Neural cell (in vitro differentiated cells): ENCODE measurements around the gene ECI2. TPM values are rescaled to one million over a fixed set of nuclear protein-coding genes. Genes with fewer than 3 reads are reported as not detected.

Experiments used
- H2AFZ ChIP-seq: fragments of 200-600, 300-800 bp; sonication (generic), shearing (Covaris generic); 2 replicates; pipeline ENCODE4 v1.6.0; 2014; ENCODE audit warnings: low read depth, mild to moderate bottlenecking, antibody characterized with exemption, low read length, moderate library complexity
- H3F3A ChIP-seq: fragments of 200-600 bp; shearing (Covaris generic); 2 replicates; pipeline ENCODE4 v1.6.1; 2016; ENCODE audit warnings: mild to moderate bottlenecking, moderate library complexity, mixed read lengths, antibody characterized with exemption, low read length; ENCODE audit not compliant: insufficient read depth, poor library complexity, severe bottlenecking
- H3K27ac ChIP-seq: fragments of 200-600, 300-800 bp; sonication (generic), shearing (Covaris generic); 2 replicates; pipeline ENCODE4 v1.5.1; 2014; ENCODE audit warnings: mild to moderate bottlenecking, low read length, moderate library complexity
- H3K27me3 ChIP-seq: fragments of 300-800, 200-600 bp; sonication (generic), shearing (Covaris generic); 2 replicates; pipeline ENCODE4 v1.6.0; 2014; ENCODE audit warnings: mild to moderate bottlenecking, low read depth, low read length, moderate library complexity; ENCODE audit not compliant: insufficient read depth
- H3K36me3 ChIP-seq: fragments of 300-800, 200-600 bp; sonication (generic), shearing (Covaris generic); 2 replicates; pipeline ENCODE4 v1.5.1; 2014; ENCODE audit warnings: mild to moderate bottlenecking, antibody characterized with exemption, low read length, moderate library complexity; ENCODE audit not compliant: insufficient read depth
- H3K4me2 ChIP-seq: fragments of 300-800, 200-600 bp; sonication (generic), shearing (Covaris generic); 2 replicates; pipeline ENCODE4 v1.6.0; 2014; ENCODE audit warnings: mild to moderate bottlenecking, low read length
- H3K4me3 ChIP-seq: fragments of 300-800, 200-600 bp; sonication (generic), shearing (Covaris generic); 2 replicates; pipeline ENCODE4 v1.5.1; 2014; ENCODE audit warnings: mild to moderate bottlenecking, low read length, moderate library complexity
- H3K79me2 ChIP-seq: fragments of 200-600 bp; shearing (Covaris generic); replicated peaks from 2 replicates; pipeline ENCODE4 v1.6.0; 2014; ENCODE audit warnings: mild to moderate bottlenecking, low read length, moderate library complexity; ENCODE audit not compliant: insufficient read depth
- H3K9ac ChIP-seq: fragments of 300-800, 200-600 bp; sonication (generic), shearing (Covaris generic); 2 replicates; pipeline ENCODE4 v1.6.1; 2016; ENCODE audit warnings: mild to moderate bottlenecking, low read length, mixed read lengths
- H3K9me2 ChIP-seq: fragments of 200-600 bp; shearing (Covaris generic); 2 replicates; pipeline ENCODE4 v1.6.1; 2016; ENCODE audit warnings: mild to moderate bottlenecking, low read length, mixed read lengths; ENCODE audit not compliant: insufficient read depth
- H3K9me3 ChIP-seq: fragments of 200-600, 300-800 bp; sonication (generic), shearing (Covaris generic); 2 replicates; pipeline ENCODE4 v1.6.1; 2016; ENCODE audit warnings: mild to moderate bottlenecking, mixed run types, low read length, moderate library complexity, mixed read lengths
- H4K20me1 ChIP-seq: fragments of 200-600 bp; shearing (Covaris generic); 2 replicates; pipeline ENCODE4 v1.6.1; 2016; ENCODE audit warnings: mild to moderate bottlenecking, mixed run types; ENCODE audit not compliant: insufficient read depth
- EP300 ChIP-seq: fragments of 450-650 bp; conservative IDR thresholded peaks from 2 replicates; pipeline ENCODE4 v1.6.1; 2014; ENCODE audit warnings: antibody characterized with exemption, mild to moderate bottlenecking, moderate library complexity; ENCODE audit not compliant: poor library complexity, severe bottlenecking
- EZH2 ChIP-seq: fragments of 200-600, 300-800 bp; shearing (Covaris generic), sonication (generic); IDR thresholded peaks from 2 replicates; pipeline ENCODE4 v1.6.1; 2014; ENCODE audit warnings: antibody characterized with exemption, low read length, borderline replicate concordance, mild to moderate bottlenecking; ENCODE audit not compliant: insufficient read depth, poor library complexity, severe bottlenecking
- MXI1 ChIP-seq: fragments of 450-650 bp; conservative IDR thresholded peaks from 2 replicates; pipeline ENCODE4 v1.6.1; 2014; ENCODE audit warnings: antibody characterized with exemption, mild to moderate bottlenecking; ENCODE audit not compliant: poor library complexity, severe bottlenecking
- POLR2AphosphoS5 ChIP-seq: IDR thresholded peaks from 2 replicates; pipeline ENCODE4 v1.6.1; 2012
- RAD21 ChIP-seq: fragments of 450-650 bp; conservative IDR thresholded peaks from 2 replicates; pipeline ENCODE4 v1.6.1; 2014; ENCODE audit warnings: antibody characterized with exemption, mild to moderate bottlenecking, moderate library complexity
- SMC3 ChIP-seq: fragments of 450-650 bp; conservative IDR thresholded peaks from 2 replicates; pipeline ENCODE4 v1.6.1; 2014; ENCODE audit warnings: antibody characterized with exemption, mild to moderate bottlenecking, moderate library complexity; ENCODE audit not compliant: poor library complexity
- TAF1 ChIP-seq: IDR thresholded peaks from 2 replicates; pipeline ENCODE4 v1.6.1; 2012; ENCODE audit warnings: low read depth
- polyA plus RNA-seq: library from polyadenylated mRNA; depleted of rRNA; stranded (reverse); fragments of >200 nt; gene quantifications from 2 replicates; pipeline ENCODE4 v1.2.3, GENCODE V29; 2014
- TF ChIP-seq, protein P1 (sequence below): fragments of 450-650 bp; IDR thresholded peaks from 2 replicates; pipeline ENCODE4 v1.5.1; 2014; ENCODE audit warnings: antibody characterized with exemption, mild to moderate bottlenecking, moderate library complexity; ENCODE audit not compliant: poor library complexity, severe bottlenecking
- TF ChIP-seq, protein P2 (sequence below): IDR thresholded peaks from 2 replicates; pipeline ENCODE4 v1.6.1; 2012; ENCODE audit warnings: borderline replicate concordance

The ECI2 gene
- polyA plus RNA-seq, 1 donor from 2014 or later: 27.5 TPM

DNA sequence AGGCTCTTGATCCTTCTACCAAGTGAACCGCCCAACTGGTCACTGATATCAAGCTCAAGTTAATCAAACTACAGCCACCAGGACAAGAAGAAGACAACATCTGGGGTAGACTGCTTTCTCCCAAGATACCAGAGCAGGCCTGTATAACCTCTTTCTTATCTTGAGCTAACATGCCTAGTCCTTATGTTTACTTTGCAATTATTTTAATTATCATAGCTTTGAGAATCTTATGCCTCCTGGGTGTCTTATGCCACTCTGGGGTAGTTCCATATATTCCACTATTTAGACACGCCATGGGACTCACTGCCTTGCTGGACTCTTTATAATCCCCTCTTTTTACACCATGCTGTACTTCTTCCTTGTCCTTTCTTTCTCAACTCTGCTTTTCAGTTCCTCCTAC is 41.5 kb upstream of the ECI2 start:
- H3K27ac ChIP-seq: no peak overlapping the region
- H3K27me3 ChIP-seq: no peaks in the 10 kb centered on the region
- no peak overlapping the region for H2AFZ ChIP-seq

DNA sequence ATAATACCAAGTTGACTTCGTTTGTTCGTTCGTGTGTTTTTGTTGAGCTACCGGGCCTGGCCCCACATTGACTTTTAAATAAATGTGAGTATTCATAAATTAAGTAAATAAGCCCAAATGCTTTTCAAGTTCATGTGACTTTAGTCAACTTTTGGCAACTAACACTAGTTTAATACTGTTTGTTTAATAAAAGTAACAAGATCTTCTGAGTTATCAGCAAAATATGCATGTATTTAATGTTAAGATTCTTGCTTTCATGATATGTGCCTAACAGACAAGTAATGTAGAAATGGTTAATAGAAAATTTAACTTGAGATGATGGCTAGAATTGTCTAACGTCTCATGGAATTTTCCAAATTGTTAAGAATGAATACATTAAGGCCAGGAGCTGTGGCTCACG is 38.7 kb upstream of the ECI2 start:
- no peaks in the 10 kb centered on the region for H4K20me1 ChIP-seq
- no peaks in the 10 kb centered on the region for H3F3A ChIP-seq
- H3K79me2 ChIP-seq: no peaks in the 10 kb centered on the region
- H3K9me3 ChIP-seq: no peaks in the 10 kb centered on the region
- no peak overlapping the region for H3K9ac ChIP-seq
- H3K4me2 ChIP-seq: no peak overlapping the region
- H3K9me2 ChIP-seq: no peaks in the 10 kb centered on the region
- TF ChIP-seq MXI1: no peak
- TF ChIP-seq EZH2: no peak
- TF ChIP-seq EP300: no peak
- TF ChIP-seq POLR2AphosphoS5: no peak
- TF ChIP-seq TAF1: no peak
- no peak overlapping the region for H3K27ac ChIP-seq
- no peak overlapping the region for H2AFZ ChIP-seq
- no peaks in the 10 kb centered on the region for H3K36me3 ChIP-seq
- H3K4me3 ChIP-seq: no peak overlapping the region
- H3K27me3 ChIP-seq: no peaks in the 10 kb centered on the region

More for the DNA sequence above, 41.5 kb upstream of the ECI2 start:
- no peaks in the 10 kb centered on the region for H4K20me1 ChIP-seq
- no peaks in the 10 kb centered on the region for H3K9me3 ChIP-seq
- no peaks in the 10 kb centered on the region for H3K9me2 ChIP-seq
- no peaks in the 10 kb centered on the region for H3K36me3 ChIP-seq
- no peaks in the 10 kb centered on the region for H3K79me2 ChIP-seq
- no peaks in the 10 kb centered on the region for H3F3A ChIP-seq
- H3K9ac ChIP-seq: no peak overlapping the region
- no peak overlapping the region for H3K4me3 ChIP-seq
- TF ChIP-seq MXI1 (no peak), EZH2 (no peak), POLR2AphosphoS5 (no peak), TAF1 (no peak), RAD21 (no peak), SMC3 (no peak), EP300 (no peak)
- TF ChIP-seq, protein P1, sequence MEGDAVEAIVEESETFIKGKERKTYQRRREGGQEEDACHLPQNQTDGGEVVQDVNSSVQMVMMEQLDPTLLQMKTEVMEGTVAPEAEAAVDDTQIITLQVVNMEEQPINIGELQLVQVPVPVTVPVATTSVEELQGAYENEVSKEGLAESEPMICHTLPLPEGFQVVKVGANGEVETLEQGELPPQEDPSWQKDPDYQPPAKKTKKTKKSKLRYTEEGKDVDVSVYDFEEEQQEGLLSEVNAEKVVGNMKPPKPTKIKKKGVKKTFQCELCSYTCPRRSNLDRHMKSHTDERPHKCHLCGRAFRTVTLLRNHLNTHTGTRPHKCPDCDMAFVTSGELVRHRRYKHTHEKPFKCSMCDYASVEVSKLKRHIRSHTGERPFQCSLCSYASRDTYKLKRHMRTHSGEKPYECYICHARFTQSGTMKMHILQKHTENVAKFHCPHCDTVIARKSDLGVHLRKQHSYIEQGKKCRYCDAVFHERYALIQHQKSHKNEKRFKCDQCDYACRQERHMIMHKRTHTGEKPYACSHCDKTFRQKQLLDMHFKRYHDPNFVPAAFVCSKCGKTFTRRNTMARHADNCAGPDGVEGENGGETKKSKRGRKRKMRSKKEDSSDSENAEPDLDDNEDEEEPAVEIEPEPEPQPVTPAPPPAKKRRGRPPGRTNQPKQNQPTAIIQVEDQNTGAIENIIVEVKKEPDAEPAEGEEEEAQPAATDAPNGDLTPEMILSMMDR: no peak
- TF ChIP-seq, protein P2, sequence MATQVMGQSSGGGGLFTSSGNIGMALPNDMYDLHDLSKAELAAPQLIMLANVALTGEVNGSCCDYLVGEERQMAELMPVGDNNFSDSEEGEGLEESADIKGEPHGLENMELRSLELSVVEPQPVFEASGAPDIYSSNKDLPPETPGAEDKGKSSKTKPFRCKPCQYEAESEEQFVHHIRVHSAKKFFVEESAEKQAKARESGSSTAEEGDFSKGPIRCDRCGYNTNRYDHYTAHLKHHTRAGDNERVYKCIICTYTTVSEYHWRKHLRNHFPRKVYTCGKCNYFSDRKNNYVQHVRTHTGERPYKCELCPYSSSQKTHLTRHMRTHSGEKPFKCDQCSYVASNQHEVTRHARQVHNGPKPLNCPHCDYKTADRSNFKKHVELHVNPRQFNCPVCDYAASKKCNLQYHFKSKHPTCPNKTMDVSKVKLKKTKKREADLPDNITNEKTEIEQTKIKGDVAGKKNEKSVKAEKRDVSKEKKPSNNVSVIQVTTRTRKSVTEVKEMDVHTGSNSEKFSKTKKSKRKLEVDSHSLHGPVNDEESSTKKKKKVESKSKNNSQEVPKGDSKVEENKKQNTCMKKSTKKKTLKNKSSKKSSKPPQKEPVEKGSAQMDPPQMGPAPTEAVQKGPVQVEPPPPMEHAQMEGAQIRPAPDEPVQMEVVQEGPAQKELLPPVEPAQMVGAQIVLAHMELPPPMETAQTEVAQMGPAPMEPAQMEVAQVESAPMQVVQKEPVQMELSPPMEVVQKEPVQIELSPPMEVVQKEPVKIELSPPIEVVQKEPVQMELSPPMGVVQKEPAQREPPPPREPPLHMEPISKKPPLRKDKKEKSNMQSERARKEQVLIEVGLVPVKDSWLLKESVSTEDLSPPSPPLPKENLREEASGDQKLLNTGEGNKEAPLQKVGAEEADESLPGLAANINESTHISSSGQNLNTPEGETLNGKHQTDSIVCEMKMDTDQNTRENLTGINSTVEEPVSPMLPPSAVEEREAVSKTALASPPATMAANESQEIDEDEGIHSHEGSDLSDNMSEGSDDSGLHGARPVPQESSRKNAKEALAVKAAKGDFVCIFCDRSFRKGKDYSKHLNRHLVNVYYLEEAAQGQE: no peak
- H3K4me2 ChIP-seq: no peak overlapping the region

DNA sequence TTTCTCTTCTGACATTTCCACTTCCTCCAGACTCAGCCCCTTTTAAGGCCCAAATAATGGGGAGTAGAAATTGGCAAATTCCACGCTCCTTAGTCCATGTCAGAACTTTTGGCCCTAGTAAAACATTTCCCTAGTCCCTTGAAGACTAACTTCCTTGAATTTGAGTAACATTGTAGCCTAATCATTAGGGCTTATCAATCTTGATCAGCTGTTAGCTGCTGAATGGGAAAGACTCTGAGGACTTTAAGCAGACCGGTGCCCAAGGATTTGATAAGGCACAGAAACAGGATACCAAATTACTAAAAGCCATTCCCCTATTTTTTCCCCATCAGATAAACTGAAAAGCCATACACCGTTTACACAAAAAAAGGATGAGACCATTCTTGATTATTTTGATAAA is 37.0 kb upstream of the ECI2 start:
- no peaks in the 10 kb centered on the region for H3K79me2 ChIP-seq
- H3K36me3 ChIP-seq: no peaks in the 10 kb centered on the region
- no peaks in the 10 kb centered on the region for H3K9me2 ChIP-seq
- H3K4me3 ChIP-seq: no peak overlapping the region
- no peaks in the 10 kb centered on the region for H3F3A ChIP-seq
- no peaks in the 10 kb centered on the region for H4K20me1 ChIP-seq
- H3K4me2 ChIP-seq: no peak overlapping the region
- no peak for TF ChIP-seq MXI1
- TF ChIP-seq, protein P1: no peak
- TF ChIP-seq RAD21: no peak
- TF ChIP-seq POLR2AphosphoS5: no peak
- TF ChIP-seq EZH2: no peak
- TF ChIP-seq, protein P2: no peak
- no peak for TF ChIP-seq SMC3
- no peak for TF ChIP-seq EP300
- TF ChIP-seq TAF1: no peak
- no peaks in the 10 kb centered on the region for H3K9me3 ChIP-seq
- H3K27me3 ChIP-seq: no peaks in the 10 kb centered on the region
- no peak overlapping the region for H3K9ac ChIP-seq
- no peak overlapping the region for H2AFZ ChIP-seq
- H3K27ac ChIP-seq: no peak overlapping the region
